HuH-7 (cell line): ENCODE data around the gene RRAS2.
"Not testable (repeated sequence)": the region's sequence is repeated elsewhere in the genome, so short reads cannot be mapped to it uniquely, and the experiment has no call there.

Experiments used
- DNase-seq: peaks from one replicate; pipeline ENCODE4 v3.0.0; 2011; ENCODE audit warnings: low spot score

Gene RRAS2

DNA sequence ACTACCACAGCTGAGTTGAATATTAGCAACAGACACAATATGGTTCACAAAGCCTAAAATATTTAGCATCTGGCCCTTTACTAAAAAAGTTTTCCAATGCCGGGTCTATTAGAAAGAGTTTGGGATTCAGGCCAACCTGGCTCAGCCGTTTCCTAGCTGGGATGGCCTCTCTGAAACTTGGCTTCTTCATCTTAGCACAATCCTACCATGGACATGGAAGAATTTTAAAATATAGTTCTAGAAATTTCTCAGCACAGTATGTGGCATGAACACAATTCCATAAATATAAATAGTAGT is 103.8 kb downstream of the RRAS2 start:
- no peak for DNase-seq

GRCh38 chr11:14254533-14255237 is 104.3 kb downstream of the RRAS2 start:
- DNase-seq, result no peak

DNA sequence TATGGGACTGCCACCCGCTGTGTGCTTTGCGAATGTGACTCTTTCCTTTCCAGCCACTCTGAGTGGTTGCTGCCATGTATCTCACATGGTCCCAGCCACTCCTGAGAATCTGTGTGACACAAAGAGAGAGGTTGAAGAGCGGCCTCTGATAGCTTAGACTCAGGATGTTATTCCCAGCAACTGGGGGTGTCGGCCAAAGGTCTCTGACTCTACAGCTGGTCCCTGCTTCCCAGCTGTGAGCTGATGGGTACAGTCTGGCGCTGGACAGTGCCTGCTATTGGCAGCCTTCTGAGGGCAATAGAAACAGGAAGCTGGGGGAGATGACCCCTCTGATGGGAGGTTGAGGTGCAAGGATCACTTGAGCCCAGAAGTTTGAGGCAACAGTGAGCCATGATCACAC is 105.1 kb downstream of the RRAS2 start:
- no peak for DNase-seq

DNA sequence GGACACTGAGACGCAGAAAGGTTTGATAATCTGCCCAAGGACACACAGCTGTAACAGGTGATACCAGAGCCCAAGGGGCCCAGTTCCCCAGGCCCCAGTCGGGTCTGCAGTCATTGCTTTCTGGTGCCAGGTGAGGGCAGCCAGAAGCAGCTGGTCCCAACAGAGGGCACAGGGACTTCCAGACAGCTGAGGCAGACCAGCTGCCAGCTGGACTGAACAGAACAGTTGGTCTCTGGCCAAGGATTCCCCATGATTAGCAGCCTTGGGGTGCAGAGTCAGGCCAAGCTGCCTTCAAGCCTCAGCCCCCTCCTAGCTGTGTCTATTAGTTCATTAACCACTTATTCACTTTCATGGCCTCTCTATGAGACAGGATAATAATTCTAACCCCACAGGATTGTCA is 105.6 kb downstream of the RRAS2 start:
- no peak for DNase-seq

- not testable (repeated sequence) for DNase-seq
Observed at GRCh38 chr11:14252501-14252900, 106.5 kb downstream of the RRAS2 start.

DNA sequence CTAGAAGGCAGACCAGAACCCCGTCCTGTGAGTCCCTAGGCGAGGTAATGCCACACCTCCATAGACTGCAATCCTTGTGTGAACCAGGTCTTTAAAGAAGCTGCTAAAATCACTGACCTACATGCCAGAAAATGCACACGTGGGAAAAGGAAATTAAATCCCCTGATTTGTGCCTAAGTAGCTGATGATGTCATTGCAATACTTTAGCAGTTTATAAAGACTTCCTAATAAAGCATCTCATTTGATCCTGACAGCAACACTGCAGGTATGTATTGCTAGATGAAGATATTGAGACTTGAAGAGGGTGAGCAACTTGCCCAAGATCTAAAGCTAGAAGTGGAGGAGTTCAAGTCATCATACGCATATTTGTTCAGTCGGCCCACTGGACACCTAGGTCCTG is 107.2 kb downstream of the RRAS2 start:
- DNase-seq, result no peak

DNA sequence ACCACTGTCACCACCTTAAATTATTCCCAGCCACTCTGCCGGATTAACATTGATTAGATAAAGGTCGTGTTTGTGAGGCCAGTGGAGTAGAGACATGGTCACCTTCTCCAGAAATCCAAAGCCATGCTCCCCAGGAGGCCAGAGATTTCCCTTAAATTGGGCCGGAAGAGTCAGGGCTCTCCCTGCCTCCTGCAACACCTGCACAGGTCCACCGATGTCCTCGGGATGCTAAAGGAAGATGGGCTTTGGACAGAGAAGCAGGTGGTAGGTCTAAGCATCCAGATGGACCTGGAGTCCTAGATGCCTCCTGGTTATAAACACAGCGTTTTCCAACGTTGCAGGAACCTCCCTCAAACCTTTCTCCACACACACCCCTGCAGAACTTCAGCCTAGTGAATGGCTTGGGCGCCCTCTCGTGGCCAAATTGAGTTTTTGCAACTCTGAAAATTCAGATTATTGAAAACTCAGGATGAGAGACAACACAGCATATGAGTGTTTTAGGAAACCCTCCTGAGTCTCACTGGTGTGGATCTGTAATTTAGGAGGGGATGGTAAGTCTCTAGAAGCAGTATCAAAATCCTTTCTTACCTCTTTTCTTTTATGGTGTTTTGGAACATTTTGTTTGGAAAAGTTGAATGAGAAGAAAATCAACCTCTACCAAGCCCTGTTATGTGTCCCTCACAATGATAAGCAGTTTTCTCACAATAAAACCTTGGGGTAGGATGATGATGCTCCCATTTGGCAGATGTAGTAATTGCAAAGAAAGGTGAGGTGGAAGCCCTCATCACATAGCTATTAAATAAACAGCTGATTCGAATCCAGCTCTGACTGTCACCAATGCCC is 109.6 kb downstream of the RRAS2 start:
- DNase-seq, result peak; percentile 53

DNA sequence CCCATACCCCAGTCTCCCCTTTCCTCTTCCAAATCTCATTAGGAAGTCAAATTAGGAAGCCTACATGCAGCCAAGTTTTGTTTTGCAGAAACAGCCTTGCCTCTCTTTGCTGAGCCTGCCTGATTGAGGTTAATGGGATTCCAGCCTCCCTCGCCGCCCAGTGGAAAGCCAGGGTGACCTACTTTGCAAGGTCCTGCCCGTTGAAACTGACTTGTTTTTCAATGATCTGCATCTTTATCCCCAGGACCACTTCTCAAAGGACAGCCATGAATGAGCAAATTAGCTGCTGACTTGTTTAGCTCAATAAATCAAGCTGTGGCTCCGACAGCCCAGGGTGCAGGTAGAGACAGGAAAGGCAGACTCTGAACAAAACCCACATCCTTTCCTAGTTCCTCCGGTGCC is 110.4 kb downstream of the RRAS2 start:
- no peak for DNase-seq

DNA sequence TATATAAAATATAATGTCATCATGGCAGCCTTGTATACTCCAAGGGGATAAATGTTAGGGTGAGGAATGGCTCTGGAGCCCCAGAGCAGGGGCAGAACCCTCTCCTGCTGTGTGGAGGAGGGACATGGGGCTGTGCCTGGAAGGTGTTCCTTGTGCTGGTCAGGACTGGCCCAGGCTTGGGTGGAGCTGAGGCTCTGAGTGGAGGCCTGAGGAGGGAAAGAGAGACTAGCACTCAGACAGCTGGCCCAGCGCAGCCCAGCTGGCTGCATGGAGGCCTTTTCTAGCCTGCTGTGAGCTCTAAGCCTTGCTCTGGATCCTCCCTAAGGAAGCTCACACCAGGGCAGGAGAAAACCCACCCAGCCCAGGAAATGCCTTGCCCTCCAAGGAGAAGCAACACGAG is 113.5 kb downstream of the RRAS2 start:
- no peak for DNase-seq

GRCh38 chr11:14244926-14245325 is 114.1 kb downstream of the RRAS2 start:
- DNase-seq, result no peak

DNA sequence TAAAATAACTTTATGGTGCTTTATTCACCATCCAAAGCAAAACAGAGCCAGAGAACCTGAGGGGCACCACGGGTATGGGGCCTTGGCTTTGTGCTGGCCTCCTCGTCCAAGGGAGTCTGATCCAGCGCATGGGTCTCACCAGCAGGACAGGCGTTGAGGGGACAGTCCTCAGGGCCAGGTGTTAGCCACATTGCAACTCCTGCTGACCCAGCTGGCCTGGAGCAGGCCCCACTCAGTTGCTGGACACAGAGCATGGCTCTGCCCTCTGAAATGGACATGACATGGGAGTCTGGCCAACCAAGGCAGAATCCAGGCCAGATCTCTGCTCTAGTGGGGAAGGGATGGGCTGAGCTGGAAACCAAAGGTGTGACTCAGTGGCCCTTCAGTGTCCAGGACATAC is 116.2 kb downstream of the RRAS2 start:
- no peak for DNase-seq

DNA sequence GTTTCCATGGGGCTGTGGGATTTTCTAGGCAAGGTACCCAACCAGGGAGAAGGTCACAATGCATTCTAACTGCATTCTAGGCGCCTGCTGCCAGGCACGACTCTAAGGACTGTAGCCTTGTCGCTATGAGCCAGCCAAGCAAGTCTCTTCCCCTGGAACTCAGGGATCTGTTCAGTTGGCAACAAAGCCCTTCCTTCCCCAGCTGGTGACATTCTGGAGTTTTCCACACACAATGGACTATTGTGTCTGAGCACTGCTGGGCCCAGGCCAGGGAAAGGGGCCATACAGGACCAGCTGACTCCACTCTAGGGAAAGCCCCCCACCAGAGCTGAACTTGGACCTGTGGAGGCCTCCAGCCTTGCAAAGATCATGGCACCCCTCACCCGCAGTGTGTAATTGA is 116.8 kb downstream of the RRAS2 start:
- DNase-seq, result no peak

DNA sequence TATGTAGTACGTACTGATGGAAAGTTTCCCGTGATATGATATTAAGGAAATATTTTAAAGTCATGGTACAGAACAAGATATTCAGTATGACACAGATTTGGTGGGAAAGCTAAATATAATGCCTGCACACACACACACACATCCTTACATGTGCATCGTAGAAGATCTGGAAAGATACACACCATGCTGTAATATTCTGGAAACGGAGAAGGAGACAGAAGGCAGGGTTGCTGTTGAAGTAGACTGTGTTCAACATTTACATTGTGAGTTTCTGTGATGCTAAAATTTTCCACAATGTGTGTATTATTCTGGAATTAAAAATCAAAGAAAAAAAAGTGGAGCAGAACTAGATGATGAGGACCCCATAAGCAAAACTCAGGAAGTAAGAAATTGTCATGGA is 118.0 kb downstream of the RRAS2 start:
- no peak for DNase-seq

DNA sequence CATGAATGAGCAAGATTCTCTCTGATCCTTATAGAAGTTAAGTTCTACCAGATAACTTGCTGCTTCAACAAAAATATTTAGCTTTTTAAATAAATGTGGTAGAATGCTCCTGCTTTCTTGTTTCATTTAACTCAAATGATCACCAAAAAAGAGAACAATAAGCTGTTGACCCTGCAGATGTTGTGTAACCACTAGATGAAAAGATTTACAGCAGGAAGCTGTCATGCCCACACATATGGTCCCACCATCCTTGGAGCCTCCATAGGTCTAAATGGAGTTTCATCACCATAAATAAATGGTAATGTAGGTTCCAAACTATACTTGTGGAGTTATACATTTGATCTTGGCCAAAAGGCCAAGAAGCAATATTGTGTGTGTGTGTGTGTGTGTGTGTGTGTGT is 118.8 kb downstream of the RRAS2 start:
- no peak for DNase-seq

- no peak for DNase-seq
Observed at GRCh38 chr11:14237444-14237961, 121.5 kb downstream of the RRAS2 start.

GRCh38 chr11:14235701-14236100 is 123.3 kb downstream of the RRAS2 start:
- DNase-seq, result no peak

DNA sequence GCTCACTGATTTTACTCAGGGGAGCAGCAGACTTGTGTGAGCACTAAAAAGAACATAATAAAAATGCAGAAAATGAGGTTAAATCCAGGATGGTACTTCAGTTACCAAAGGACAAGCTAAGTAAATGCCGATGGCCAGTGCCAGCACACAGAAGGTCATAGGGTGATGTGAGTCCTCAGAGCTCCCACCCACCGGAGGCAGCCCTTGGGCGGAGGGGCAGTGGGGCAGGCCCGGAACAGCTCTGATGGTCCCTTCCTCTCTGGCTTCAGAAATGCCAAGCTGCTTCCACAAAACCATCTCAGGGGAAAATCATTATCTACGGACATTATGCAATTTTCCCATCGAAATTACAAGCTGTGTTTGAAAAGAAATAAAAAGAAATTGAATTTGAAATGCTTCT is 124.5 kb downstream of the RRAS2 start:
- DNase-seq, result no peak

DNA sequence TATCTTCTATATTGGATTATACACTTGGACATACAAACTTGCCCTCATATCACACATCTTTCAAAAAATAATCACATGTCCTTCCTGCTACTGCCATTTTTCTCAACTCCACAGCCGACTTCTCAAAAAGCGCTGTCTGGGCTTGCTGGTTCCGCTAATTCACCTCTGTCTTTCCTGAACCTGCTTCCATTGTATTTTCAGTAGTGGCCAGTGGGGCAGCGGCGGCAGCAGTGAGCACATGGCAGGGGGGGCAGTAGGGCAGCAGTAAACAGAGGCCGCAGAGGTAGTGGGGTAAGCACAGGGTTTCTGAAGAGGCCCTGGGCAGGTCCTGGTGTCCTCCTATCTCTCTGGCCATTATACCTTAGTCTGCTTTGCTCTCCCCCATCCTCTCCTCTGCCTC is 126.3 kb downstream of the RRAS2 start:
- peak; percentile 40 for DNase-seq

DNA sequence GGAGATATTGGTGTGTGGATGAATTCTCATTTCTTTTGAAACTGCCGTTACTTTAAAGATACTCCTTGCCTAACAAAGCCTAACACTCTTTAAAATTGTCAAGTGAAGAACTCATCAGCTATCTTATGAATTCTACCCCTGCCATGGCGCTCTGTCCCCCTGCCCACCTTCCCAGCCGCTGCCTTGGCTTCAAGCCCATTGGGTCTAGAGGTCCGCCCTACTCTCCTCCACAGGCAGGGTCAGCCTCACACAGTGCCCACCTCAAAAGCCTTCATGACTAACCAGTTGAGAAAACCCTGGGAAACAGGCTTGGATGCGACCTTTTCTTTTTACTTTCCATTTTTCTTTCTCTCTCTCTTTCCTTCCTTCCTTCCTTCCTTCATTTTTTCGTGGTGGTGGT is 128.6 kb downstream of the RRAS2 start:
- no peak for DNase-seq

- DNase-seq, result no peak
Observed at GRCh38 chr11:14229472-14229871, 129.5 kb downstream of the RRAS2 start.

GRCh38 chr11:14228356-14228755 is 130.6 kb downstream of the RRAS2 start:
- no peak for DNase-seq
